GM21576 (cell line): ENCODE measurements around the gene XRCC2.
"Not testable (repeated sequence)": the region's sequence is repeated elsewhere in the genome, so short reads cannot be mapped to it uniquely, and the experiment has no call there.

Experiments used
- ATAC-seq: cut with Tn5 transposase; IDR thresholded peaks from one replicate; pipeline ENCODE4 v1.9.1; 2021; ENCODE audit warnings: mild to moderate bottlenecking, moderate library complexity; ENCODE audit not compliant: unreplicated experiment

Gene XRCC2

GRCh38 chr7:152666078-152666477 is 9.9 kb downstream of the XRCC2 start:
- no peak for ATAC-seq

DNA sequence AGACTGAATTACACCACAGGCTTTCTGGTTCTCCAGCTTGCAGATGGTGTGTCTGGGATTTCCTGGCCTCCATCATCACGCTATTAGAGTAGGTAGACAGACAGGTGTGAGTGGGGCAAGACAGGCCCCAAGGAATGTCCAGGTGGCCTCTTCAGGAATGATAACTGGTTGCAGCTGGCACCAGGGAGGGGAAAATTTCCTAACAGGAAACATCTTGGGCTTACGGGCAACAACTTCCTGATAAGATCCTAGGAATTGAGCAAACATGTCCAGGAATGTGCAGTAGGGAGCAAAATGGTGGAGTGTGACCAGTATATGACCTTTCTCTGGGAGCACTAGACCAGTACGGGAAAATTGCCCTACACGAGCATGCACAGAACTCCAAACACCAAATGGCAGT is 11.3 kb downstream of the XRCC2 start:
- no peak for ATAC-seq

- no peak for ATAC-seq
Observed at GRCh38 chr7:152663931-152664330, 12.0 kb downstream of the XRCC2 start.

DNA sequence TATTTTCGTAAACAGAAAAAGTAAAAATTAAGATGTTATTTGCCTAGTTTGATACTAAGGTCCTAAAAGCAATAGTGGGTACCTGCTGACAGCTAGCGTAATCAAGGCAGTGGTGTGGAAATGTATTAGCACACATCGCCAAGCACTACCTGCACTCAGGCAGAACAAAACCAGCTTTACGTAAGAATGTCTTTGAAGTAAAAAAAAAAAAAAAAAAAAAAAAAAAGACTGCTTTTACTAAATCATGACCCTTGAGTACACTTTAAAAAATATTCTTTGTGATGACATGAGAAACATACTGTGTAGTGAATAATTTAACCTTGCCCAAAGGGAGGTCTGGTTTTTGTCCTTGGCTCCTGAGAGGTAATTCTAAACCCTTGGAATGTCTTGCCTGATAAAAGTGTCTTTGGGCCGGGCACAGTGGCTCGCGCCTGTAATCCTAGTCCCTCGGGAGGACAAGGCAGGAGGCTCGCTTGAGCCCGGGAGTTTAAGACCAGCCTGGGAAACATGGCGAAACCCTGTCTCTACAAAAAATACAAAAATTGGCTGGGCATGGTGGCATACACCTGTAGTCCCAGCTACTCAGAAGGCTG is 12.7 kb downstream of the XRCC2 start:
- ATAC-seq = no peak

DNA sequence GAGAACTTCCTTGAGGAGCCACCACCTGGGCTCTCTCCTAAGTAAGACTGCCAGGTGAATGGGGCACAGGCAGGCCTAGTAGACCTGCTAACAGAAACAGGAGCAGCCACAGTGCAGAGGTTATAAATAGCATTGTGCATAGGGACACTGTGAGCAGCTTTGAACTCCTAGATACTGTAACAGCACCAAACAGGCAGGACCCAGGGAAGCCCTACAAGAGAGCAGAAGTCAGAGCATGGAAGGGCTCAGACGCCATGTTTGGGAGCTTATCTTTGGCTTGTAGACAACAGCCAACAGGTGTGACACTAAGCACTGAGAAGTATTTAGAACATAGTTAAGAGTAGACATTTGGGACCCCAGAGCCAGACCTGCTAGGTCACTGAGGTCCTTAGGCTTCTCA is 14.5 kb downstream of the XRCC2 start:
- no peak for ATAC-seq

DNA sequence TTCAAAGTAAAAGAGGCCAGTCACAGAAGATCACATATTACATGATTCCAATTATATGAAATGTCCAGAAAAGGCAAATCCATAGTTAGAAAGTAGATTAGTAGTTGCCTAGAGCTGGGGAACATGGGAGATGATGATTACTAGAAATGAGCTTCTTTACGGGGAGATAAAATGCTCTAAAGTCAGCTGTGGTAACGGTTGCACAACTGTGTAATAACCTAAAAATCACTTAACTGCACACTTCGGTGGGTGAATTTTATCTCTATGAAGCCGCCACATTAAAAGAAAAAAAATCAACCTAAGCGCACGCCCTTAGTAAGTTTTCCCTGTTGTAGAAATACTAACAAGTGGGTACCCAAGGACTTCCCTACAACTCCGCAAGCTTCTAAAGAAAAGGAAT is 15.9 kb downstream of the XRCC2 start:
- no peak for ATAC-seq

- no peak for ATAC-seq
Observed at GRCh38 chr7:152654971-152655370, 21.0 kb downstream of the XRCC2 start.

- ATAC-seq = no peak
Observed at GRCh38 chr7:152649220-152649619, 26.7 kb downstream of the XRCC2 start.

- ATAC-seq = no peak
Observed at GRCh38 chr7:152647009-152647408, 28.9 kb downstream of the XRCC2 start.

GRCh38 chr7:152646579-152646978 is 29.4 kb downstream of the XRCC2 start:
- ATAC-seq = not testable (repeated sequence)

DNA sequence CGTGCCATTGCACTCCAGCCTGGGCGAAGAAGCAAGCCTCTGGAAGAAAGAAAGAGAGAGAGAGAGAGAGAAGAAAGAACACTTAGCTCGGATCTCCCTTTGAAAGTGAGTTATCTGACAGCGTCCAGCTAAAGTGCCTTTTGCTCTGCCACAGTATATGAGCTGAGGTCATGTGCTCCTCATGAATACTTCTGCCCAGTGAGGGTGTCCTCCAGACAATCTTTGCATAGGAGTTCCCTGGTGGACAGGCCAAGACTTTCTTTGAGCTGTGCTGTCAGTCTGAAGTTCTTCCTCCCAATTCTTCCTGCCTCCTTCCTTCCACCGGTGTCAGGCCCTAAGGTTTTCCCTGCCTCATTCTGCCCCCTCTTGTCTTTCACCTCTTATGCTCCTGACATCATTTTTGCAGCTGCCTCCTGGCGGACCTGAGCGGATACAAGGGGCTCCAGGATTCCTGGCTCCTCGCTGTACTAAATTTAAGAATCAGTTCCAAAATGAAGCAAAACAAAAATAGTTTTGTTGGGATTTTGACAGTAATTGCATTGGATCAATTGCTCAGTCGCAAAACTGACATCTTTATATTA is 31.9 kb downstream of the XRCC2 start:
- no peak for ATAC-seq

DNA sequence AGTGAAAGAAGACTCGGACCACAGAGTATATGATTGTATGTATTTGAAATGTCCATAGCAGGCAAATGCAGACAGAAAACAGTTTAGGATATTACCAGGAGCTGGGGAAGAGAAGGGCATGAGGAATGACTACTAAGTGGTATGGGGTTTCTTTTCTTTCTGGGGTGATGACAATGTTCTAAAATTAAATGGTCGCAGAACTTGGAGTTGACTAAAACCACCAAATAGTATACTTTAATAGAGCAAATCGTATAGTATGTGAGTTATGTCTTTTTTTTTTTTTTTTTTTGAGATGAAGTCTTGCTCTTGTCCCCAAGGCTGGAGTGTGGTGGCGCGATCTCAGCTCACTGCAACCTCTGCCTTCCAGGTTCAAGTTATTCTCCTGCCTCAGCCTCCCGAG is 34.6 kb downstream of the XRCC2 start:
- no peak for ATAC-seq

- ATAC-seq = no peak
Observed at GRCh38 chr7:152640829-152641228, 35.1 kb downstream of the XRCC2 start.

- ATAC-seq = no peak
Observed at GRCh38 chr7:152637920-152638580, 37.9 kb downstream of the XRCC2 start.

GRCh38 chr7:152637161-152637560 is 38.8 kb downstream of the XRCC2 start:
- ATAC-seq = no peak

GRCh38 chr7:152636441-152636840 is 39.5 kb downstream of the XRCC2 start:
- ATAC-seq = no peak

DNA sequence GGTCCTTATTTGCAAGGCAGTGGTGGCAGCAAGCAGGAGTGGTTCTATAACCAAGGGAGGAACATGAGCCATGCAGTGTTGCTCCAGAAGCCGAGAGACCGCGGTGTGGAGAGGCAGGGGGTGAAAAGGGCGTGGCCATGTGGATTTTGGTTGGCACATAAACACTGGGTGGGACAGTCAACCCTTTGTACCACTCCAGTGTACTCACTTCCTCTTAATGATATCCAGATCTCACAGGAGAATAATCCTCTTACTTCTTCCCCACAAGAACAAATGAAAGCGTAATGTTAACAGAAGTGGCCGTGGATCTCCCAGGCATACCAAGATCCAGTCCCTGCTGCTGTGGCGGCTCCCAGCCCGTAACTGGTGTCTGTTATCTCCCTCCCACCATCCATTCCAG is 42.4 kb downstream of the XRCC2 start:
- ATAC-seq = no peak

DNA sequence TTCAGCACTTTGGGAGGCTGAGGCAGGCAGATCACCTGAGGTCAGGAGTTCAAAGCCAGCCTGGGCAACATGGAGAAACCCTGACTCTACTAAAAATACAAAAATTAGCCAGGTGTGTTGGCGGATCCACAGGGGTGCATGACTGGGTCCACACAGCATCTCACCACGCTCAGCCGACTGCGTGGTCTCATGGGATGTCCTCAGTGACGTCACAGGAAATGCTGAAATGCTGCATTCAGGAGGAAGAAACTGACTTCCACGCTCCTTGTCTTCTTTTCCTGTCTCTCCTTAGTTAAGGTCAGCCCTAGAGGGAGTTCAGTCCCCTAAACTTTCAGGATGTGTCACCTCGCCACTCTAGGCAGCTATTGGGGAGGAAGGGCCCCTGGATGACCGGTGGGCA is 42.9 kb downstream of the XRCC2 start:
- ATAC-seq = no peak

DNA sequence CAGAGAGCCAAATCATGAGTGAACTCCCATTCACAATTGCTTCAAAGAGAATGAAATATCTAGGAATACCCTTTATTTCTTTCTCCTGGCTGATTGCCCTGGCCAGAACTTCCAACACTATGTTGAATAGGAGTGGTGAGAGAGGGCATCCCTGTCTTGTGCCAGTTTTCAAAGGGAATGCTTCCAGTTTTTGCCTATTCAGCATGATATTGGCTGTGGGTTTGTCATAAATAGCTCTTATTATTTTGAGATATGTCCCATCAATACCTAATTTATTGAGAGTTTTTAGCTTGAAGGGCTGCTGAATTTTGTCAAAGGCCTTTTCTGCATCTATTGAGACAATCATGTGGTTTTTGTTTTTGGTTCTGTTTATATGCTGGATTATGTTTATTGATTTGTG is 47.2 kb downstream of the XRCC2 start:
- not testable (repeated sequence) for ATAC-seq

DNA sequence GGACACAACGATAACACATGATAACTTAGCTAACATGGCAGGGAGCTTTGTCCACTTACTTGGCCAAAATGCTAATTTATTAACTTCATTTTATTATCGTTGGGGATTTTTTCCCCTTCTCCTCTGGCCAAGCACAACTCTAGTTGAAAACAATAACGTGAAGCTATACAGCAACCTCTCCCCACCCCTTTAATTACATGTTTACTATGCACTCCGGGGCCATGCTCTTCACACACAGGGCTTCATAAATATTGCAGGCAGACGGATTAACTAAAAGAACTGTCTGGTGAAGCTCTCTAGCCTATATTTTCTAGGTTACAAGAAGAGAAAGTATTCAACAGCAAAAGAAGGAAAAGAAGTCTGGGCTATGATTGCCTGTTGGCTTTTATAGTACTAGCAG is 51.7 kb downstream of the XRCC2 start:
- no peak for ATAC-seq

GRCh38 chr7:152621426-152621825 is 54.5 kb downstream of the XRCC2 start:
- ATAC-seq = no peak

GRCh38 chr7:152619027-152619739 is 56.8 kb downstream of the XRCC2 start:
- no peak for ATAC-seq
